Non-pigmented ciliary epithelial cell (primary cell): ENCODE data around the gene CCNL2.

ENCODE experiments used
- DNase-seq: peaks from one replicate; pipeline ENCODE4 v3.0.0-alpha.2; 2010; ENCODE audit warnings: low read depth

Gene CCNL2

DNA sequence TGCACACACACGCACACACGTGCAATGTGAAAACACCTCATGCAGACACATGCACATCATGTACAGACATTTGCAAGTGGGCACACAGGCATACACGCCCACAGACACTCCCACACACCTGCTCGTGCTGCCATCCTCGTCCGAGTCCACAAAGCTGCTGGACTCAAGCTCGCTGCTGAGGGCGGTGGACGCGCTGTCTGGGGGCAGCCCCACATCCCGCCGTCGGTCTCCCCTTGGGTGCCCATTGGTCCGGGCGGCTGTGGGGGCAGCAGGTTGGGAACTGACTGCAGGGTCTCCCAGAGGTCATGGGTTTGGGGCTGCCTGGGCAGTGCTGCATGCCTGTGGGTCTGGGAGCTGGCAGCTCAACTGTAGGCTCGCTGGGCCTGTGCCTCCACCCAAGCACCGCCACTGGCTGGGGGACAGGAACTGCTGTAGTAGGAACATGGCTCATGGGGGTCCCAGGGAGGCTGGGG, 57.5 kb downstream of the CCNL2 start:
- no peak for DNase-seq

DNA sequence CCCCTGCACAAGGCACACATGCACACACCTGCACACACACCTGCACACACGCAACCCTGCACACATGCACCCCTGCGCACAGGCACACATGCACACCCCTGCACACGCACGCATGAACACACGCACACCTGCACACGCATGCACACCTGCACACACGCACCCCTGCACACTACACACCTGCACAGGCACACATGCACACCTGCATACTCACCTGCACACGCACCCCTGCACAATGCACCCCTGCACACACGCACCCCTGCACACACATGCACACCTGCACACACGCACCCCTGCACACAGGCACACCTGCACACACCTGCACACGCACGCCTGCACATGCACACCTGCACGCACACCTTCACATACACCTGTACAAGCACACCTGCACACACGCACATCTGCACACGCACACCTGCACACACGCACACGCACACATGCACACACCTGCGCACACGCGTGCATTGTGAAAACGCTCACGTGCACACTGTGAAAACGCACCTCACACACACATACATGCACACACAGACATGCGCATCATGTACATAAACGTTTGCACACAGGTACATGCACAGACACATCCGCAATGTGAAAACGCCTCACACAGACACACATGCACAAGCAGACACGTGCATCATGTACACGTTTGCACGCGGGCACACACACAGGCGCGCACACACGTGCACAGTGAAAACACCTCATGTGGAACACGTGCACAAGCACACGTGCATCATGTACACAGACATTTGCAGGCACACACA, 58.2 kb downstream of the CCNL2 start:
- no peak for DNase-seq

DNA sequence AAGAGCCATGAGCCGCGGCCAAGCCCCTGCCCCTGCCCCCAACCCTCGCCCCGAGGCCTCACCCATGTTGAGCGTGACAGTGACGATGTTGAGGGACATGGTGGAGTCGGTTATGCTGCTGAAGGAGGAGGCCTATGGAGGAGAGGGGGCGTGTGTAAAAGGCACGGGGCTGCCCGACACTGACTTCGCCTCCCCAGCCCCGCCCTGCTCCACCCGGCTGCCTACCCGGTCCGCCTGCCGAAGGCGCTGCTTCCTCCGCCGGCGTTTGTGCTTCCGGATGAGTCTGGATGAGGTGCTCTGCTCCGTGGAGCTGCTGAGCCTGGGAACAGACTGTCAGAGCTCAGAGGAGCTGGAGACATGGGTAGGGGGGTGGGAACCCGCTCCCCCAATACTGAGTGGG, 59.0 kb downstream of the CCNL2 start:
- DNase-seq, result no peak

DNA sequence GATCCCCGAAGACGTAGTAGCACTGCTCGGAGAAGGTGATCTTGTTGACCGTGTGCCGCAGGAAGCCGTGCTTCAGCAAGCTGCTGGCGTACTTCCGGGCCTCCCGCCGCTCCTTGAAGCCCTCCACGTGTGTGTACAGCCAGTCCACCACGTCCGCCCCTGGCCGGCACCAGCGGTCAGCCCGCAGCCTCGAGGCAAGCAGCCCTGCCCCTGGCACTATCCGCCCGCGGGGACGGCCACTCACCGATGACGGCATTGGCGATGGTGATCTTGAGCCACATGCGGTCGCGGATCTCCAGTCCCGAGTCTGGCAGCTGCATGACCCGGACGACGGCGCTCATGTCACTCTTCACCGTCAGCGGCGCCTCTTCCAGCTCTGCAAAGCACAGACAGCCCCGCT, 60.9 kb downstream of the CCNL2 start:
- DNase-seq, result no peak

DNA sequence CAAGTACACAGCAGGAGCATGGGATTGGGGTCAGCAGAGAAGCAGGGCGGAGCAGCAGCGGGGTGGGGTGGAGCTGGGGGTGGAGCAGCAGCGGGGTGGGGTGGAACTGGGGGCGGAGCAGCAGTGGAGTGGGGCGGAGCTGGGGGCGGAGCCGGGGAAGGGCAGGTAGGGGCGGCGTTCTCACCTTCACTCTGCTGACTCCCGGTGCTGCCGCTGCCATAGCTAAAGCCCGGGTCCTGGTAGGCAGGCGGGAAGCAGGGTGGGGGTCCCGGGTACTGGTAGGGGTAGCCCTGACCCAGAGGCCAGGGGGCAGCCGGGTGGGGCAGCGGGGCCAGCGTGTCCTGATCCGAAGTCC, 61.4 kb downstream of the CCNL2 start:
- DNase-seq, result no peak

DNA sequence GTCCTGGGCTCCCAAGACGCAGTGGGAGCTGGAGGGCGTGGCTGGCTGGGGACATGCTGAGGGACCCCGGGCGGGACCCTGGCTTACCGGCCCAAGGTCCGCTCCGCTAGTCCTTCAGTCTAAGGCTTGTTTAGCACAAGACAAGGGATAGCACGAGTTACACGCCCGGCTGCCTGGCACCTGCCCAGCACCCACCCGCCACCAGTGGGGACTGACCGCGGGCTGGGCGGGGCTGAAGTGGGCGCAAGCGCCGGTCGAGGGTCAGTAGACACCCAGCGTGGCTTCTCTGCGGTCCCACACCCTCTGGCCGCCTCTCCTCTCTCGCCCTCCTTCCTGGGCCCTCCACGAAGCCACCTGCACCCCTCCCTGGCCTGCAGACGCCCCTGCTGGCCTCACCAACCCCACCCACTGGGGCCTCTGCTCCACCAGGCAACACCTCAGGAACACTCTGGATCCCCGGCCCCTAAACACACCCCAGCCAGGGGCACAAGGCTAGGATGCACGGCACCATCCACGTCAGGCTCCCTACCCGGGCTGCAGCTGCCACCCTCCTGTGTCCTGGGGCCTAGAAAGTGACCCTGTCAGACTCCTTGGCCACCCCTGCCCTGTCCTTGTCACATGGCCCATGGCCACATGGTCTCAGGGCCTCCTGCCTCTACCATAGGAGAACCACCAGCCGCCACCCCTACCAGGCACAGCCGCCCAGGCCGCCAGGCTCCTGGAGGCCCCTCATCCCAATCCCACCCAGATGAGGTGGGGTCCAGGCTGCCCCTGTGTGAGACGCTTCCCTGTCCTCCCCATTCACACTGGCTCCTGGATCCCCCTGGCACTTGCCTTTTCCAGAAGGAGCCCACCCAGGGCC, 62.0 kb downstream of the CCNL2 start:
- DNase-seq, result no peak

DNA sequence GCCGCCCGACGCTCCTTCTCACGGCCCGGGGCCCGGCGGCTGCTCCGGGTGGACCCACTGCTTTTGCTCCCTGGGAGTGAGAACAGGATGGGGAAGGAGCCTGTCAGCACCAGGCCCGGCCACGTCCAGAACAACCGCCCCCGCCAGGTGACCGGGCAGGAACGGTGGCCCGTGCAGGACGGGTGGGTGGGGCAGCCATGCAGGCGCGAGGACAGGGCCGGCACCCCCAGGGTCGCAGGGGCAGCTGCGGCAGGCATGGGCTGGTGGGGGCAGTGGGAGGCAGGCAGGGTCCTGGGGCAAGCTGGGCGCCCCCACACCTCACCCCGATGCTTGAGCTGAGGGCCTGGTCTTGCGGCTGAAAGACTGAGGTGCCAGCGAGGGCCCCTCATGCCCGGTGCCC, 62.7 kb downstream of the CCNL2 start:
- no peak for DNase-seq

DNA sequence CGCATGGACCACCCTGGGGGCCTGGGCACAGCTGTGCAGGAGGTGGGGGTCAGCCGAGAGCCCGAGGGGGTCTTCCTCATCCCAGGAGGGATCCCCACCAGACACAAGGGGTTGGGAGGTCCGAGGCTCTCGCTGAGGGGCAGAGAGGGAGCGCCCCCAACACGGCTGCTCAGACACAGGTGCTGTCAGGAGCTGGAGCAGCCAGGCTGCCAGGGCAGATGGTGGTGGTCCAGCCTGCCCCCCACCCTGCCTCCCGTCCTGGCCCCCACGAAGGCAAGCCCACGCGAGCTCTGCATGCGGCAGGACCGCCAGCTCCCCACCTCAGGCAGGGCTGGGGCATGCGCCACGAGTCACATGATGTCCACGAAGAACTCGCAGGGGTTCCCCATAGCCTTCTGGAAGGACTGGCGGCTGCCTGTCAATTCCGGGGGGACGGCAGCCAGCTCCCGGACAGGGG, 63.3 kb downstream of the CCNL2 start:
- no peak for DNase-seq
